Activated T-cell treated with anti-CD3 and anti-CD28 coated beads for 48 hours (primary cell): Measurements from ENCODE around the gene FHOD1.

Source experiments
- DNase-seq: peaks from one replicate; pipeline ENCODE4 v3.0.0-alpha.2; 2020; ENCODE audit warnings: low read depth

The FHOD1 gene

GRCh38 chr16:67207249-67208091 lies 39.8 kb downstream of the FHOD1 start:
- no peak for DNase-seq

- DNase-seq, result no peak
These were observed 40.4 kb downstream of the FHOD1 start for GRCh38 chr16:67206838-67207248.

DNA sequence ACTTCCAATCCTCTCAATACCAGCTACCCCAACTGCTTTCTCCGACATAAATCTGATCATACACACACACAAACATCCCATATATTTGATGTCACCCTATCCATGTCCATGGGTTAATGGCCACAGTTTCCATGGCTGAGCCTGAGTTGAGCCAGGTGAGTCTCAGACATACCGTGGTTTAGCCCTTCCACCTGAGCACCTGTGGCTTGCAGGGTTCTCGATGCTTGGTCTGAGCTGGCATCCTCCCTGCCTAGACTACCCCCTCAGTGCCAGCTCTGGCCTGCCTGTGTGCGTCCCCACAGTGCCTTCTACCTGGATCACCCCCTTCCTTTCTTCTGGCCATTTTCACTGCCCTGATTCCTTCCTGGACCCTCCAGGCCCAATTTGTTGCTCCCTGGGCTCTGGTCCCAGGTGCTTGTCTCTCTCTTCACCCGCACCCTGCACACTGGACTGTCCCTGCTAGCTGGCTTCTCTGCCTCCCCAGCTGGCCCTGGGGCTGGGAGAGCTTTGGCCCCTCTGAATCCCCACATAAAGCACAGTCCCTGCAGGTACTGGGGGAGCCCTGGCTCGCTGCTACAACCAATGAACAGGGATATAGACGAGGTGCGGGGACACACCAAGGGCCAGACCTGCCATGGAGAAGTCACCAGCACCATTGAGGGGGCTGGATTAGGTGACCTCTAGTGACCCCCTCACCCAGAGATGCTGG lies 41.0 kb downstream of the FHOD1 start:
- no peak for DNase-seq

DNA sequence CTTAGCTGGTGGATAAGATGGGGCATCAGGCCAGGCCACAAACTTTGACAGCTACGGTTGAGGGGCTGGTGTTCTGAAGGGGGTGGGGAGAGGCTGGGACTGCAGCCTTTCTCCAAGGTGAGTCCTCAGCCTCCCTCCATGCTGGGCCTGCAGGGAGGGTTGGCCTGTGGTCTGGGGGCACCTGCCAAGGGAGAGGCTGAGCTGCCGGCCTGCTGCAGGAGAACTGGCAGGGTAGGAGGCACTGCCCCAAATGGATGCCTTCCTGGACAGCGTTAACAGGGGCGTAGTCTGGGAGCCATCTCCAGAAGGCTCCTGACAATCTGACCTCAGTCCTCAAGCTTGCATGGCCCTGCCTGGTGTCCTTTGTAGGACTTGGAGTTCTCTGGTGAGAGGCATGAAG lies 43.2 kb downstream of the FHOD1 start:
- DNase-seq, result no peak

GRCh38 chr16:67202956-67203493 lies 44.3 kb downstream of the FHOD1 start:
- no peak for DNase-seq

GRCh38 chr16:67202426-67202825 lies 44.9 kb downstream of the FHOD1 start:
- no peak for DNase-seq

GRCh38 chr16:67201411-67202345 lies 45.6 kb downstream of the FHOD1 start:
- no peak for DNase-seq

DNA sequence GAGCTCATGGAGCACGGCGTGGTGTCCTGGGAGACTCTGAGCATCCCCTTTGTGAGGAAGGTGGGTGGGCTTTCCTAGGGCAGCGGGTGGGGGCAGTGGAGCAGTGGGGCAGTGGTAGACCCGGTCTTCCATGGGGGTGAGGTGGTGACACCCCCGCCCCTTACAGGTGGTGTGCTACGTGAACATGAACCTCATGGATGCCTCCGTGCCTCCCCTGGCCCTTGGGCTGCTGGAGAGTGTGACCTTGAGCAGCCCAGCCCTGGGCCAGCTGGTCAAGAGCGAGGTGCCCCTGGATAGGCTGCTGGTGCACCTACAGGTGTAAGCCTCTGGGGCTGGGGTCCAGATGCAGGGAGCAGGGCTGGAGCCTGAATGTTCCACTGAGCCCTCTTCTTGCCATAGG lies 46.8 kb downstream of the FHOD1 start:
- no peak for DNase-seq

DNA sequence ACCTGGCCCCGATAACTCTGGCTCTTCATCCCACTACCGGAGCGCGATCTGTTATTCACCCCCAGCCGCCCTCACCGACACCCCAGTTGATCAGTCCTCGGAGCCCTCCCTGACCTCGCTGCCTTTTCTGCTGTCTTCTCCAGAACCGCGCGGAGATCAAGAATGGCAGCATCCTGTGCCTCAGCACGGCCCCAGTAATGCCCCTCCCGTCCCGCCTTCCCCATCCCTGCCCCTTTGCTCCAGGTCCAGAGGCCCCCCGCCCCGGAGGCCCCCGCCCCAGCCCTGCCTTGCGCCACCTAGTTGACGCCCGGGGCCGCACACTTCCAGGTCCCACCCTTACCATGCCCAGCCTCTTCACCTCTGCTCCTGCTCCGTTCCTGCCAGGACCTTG lies 47.5 kb downstream of the FHOD1 start:
- no peak for DNase-seq

DNA sequence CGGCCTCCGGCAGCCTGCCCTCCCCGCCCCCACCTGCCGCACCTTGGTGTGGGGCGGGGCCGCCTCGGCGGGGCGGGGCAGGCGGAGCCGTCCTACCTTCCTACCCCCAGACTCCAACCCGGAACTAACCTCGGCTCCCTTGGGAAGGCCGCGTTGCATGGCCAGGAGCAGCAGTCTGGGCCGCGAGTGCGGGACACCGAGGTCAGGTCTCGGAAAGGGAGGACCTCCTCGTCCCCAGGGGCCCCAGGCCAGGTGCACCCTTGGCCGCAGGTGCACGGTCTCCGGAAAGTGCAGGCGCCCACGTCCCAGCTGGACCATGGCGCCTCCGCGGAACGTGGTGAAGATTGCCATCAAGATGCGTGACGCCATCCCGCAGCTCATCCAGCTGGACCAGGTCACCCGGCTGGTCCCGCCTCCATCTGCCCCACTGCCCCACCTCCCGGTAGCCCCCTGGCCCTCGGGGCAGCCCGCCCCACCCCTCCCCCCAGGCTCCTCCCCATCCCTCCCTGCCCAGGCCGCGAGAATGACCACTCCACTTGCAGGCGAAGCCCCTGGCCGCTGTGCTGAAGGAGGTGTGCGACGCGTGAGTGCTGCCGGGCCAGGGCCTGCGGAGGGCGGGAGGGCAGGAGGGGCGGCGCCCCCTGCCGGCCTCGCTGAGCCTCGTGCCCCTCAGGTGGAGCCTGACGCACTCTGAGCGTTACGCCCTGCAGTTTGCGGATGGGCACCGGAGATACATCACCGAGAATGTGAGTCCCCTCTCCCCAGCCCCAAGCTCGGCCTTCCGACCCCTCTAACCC lies 48.1 kb downstream of the FHOD1 start, which contains the start of gene ELMO3:
TSS of gene ELMO3 (plus strand) at position 121 of the 797 bp plus-strand sequence. CDS start at position 317, 196 bp downstream.
- DNase-seq, result no peak

DNA sequence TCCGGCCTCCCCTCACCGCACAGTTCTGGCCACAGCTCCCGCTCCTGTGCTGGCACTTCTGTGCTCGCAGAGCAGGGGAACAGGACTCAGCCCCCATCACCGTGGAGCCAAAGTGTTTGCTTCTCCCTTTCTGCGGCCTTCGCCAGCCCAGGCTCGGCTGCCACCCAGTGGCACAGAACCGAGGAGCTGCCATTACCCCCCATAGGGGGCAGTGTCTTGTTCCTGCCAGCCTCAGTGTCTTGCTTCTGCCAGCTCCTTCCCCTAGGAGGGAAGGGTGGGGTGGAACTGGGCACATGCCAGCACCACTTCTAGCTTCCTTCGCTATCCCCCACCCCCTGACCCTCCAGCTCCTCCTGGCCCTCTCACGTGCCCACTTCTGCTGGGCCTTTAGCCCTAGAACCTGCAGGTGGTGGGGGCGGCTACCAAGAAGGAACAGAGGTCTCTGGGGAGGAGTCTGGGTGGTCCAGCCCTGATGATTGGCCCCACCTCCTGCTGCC lies 49.0 kb downstream of the FHOD1 start:
- no peak for DNase-seq

DNA sequence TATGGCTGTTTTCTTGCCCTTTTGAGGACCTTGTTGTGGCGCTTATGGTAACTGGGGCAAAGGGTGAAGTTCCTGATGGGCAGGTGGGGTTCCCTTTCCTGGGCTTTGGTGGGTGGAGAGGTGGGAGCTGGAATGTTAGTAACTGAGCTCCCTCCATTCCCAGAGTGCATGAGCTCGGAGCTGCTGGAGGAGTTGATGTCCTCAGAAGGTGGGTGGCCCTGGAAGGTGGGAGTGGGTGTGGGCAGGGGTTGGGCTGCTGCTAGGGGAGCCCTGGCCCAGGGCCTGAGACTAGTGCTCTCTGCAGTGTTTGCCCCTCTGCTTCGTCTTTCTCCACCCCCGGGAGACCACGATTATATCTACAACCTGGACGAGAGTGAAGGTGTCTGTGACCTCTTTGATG lies 49.6 kb downstream of the FHOD1 start:
- DNase-seq, result no peak

DNA sequence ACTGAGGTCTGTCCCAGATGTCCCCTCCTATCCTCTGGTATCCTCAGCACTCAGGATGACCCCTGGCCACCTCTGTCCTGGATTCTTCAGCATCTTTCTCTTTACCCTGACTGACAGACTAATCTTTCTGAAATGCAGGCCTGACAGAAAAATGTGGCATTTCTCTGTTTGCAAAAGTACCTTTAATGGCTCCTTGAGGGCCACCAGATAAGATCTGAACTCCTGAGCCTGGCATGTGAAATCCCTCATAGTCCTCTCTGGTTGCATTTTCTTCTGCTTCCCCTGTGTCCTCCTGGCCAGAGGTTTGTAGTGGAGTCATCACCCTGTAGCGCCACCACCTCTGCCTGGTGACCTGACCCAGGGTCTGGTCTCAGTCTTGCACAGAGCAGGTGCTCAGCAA lies 50.4 kb downstream of the FHOD1 start:
- DNase-seq, result no peak

DNA sequence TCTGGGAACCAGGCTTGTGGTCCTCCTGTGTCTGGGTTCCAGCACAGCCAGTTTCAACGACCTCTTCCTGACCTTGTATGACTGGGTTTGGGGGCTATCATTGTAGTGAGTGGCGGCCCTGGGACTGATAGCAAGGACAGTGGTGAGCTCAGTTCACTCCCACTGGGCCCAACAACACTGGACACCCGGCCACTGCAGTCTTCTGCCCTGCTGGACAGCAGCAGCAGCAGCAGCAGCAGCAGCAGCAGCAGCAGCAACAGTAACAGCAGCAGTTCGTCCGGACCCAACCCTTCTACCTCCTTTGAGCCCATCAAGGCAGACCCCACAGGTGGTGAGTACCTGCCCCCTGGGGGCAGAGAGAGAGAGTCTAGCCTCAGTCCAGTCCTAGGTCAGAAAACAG lies 51.6 kb downstream of the FHOD1 start:
- no peak for DNase-seq

- no peak for DNase-seq
These were observed 53.0 kb downstream of the FHOD1 start for GRCh38 chr16:67194260-67194659.

DNA sequence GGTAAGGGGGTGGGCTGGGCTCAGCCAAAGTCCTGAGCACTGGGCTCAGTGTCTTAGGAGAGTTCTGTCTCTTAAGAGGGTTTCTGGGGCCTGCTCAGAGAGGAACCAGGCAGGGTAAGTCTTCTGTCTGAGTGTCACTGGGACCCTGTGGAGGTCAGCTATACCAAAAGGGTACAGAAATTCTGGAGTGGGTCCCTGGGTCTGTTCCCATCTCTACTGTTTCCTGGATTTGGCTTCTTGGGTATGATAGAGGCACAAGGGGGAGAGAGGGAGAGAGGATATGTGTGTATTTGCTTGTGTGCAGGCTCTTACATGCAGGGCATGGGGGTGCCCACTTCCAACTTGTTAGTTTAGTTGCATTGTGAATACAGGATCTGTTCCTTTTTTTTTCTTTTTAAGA lies 53.7 kb downstream of the FHOD1 start:
- DNase-seq, result no peak

GRCh38 chr16:67192781-67193361 lies 54.4 kb downstream of the FHOD1 start:
- no peak for DNase-seq

GRCh38 chr16:67191995-67192681 lies 55.1 kb downstream of the FHOD1 start, which contains the start of gene E2F4:
TSS of gene E2F4 (plus strand) at chr16:67192155. CDS start at chr16:67192228, 73 bp downstream.
- DNase-seq, result peak; percentile 90

DNA sequence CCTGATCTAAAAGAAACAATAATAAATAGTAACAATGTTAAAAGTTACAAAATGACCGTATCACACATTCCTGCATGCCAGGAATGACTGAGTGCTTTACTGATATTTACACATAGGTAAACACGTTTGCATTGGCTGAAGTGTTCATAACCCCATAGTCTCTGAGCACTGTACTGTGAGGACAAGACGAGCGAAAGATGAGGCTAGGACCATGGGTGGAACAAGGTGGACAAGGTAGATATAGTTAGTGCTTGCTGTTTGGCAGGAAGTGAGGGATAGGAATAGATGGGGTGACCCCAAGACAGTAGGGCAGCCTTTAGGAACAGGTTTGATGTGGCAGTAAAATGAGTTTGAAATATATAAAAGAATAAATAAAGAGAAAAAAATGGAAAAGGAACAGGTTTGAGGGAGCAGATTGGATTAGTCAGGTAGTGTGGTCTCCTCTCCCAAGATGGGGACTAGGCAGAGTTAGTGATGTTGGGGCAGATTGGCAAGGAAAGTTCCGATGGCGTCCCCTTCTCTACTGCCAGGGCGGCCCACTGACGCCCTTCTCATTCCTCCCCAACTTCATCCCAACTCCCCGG lies 55.8 kb downstream of the FHOD1 start:
- DNase-seq, result no peak
